ES-I3 (cell line): Measurements from ENCODE around the gene DPYSL5.

Source experiments
- H3K36me3 ChIP-seq: 2 replicates; pipeline ENCODE4 v1.6.1; 2013; ENCODE audit warnings: mild to moderate bottlenecking, low read length, control low read depth, moderate library complexity; ENCODE audit not compliant: insufficient read depth
- H3K4me1 ChIP-seq: 2 replicates; pipeline ENCODE4 v1.6.1; 2013; ENCODE audit warnings: mild to moderate bottlenecking, control low read depth, low read length; ENCODE audit not compliant: insufficient read depth
- H3K9ac ChIP-seq: 2 replicates; pipeline ENCODE4 v1.6.1; 2013; ENCODE audit warnings: low read depth, mild to moderate bottlenecking, low read length, moderate library complexity
- H3K9me3 ChIP-seq: 2 replicates; pipeline ENCODE4 v1.6.1; 2013; ENCODE audit warnings: mild to moderate bottlenecking, low read length, moderate library complexity; ENCODE audit not compliant: control insufficient read depth, insufficient read depth

DPYSL5 gene

GRCh38 chr2:26897807-26898479 is 50.0 kb downstream of the DPYSL5 start:
- H3K9ac ChIP-seq: no peak overlapping the region
- H3K4me1 ChIP-seq: no peaks in the 10 kb centered on the region
- H3K9me3 ChIP-seq: no peaks in the 10 kb centered on the region
- H3K36me3 ChIP-seq: no peaks in the 10 kb centered on the region

GRCh38 chr2:26898480-26899078 is 50.6 kb downstream of the DPYSL5 start:
- no peaks in the 10 kb centered on the region for H3K36me3 ChIP-seq
- H3K9me3 ChIP-seq: no peaks in the 10 kb centered on the region
- no peaks in the 10 kb centered on the region for H3K4me1 ChIP-seq
- H3K9ac ChIP-seq: no peak overlapping the region

- no peaks in the 10 kb centered on the region for H3K9me3 ChIP-seq
These were observed 51.7 kb downstream of the DPYSL5 start for GRCh38 chr2:26899500-26900164.

GRCh38 chr2:26900831-26901321 is 52.9 kb downstream of the DPYSL5 start:
- Histone ChIP-seq H3K4me1 (no peaks in the 10 kb centered on the region), H3K36me3 (no peaks in the 10 kb centered on the region), H3K9ac (no peak overlapping the region), H3K9me3 (no peaks in the 10 kb centered on the region)

More at GRCh38 chr2:26899500-26900164, 51.7 kb downstream of the DPYSL5 start:
- Histone ChIP-seq H3K36me3 (no peaks in the 10 kb centered on the region), H3K4me1 (no peaks in the 10 kb centered on the region), H3K9ac (no peak overlapping the region)

GRCh38 chr2:26901326-26902183 is 53.6 kb downstream of the DPYSL5 start:
- H3K36me3 ChIP-seq: no peaks in the 10 kb centered on the region
- H3K9me3 ChIP-seq: no peaks in the 10 kb centered on the region
- no peak overlapping the region for H3K9ac ChIP-seq
- no peaks in the 10 kb centered on the region for H3K4me1 ChIP-seq

- Histone ChIP-seq H3K36me3 (no peaks in the 10 kb centered on the region), H3K4me1 (no peaks in the 10 kb centered on the region), H3K9me3 (no peaks in the 10 kb centered on the region), H3K9ac (no peak overlapping the region)
These were observed 55.7 kb downstream of the DPYSL5 start for GRCh38 chr2:26903676-26904075.

GRCh38 chr2:26904839-26905238 is 56.9 kb downstream of the DPYSL5 start:
- Histone ChIP-seq H3K9ac (no peak overlapping the region), H3K36me3 (no peaks in the 10 kb centered on the region), H3K9me3 (no peaks in the 10 kb centered on the region), H3K4me1 (no peaks in the 10 kb centered on the region)

- Histone ChIP-seq H3K36me3 (no peaks in the 10 kb centered on the region), H3K9ac (no peak overlapping the region), H3K9me3 (no peaks in the 10 kb centered on the region), H3K4me1 (no peaks in the 10 kb centered on the region)
These were observed 57.6 kb downstream of the DPYSL5 start for GRCh38 chr2:26905341-26906198.

GRCh38 chr2:26907416-26907815 is 59.5 kb downstream of the DPYSL5 start:
- peaks cover 4% of the 10 kb centered on the region for H3K4me1 ChIP-seq
- H3K9me3 ChIP-seq: no peaks in the 10 kb centered on the region
- no peak overlapping the region for H3K9ac ChIP-seq
- H3K36me3 ChIP-seq: no peaks in the 10 kb centered on the region

GRCh38 chr2:26910176-26910575 is 62.2 kb downstream of the DPYSL5 start:
- Histone ChIP-seq H3K9ac (no peak overlapping the region), H3K36me3 (no peaks in the 10 kb centered on the region), H3K9me3 (no peaks in the 10 kb centered on the region), H3K4me1 (peaks cover 28% of the 10 kb centered on the region)

GRCh38 chr2:26911911-26912861 is 64.3 kb downstream of the DPYSL5 start:
- Histone ChIP-seq H3K9me3 (no peaks in the 10 kb centered on the region), H3K9ac (no peak overlapping the region), H3K4me1 (peaks cover 28% of the 10 kb centered on the region), H3K36me3 (no peaks in the 10 kb centered on the region)

- Histone ChIP-seq H3K9me3 (no peaks in the 10 kb centered on the region), H3K36me3 (no peaks in the 10 kb centered on the region), H3K4me1 (peaks cover 28% of the 10 kb centered on the region), H3K9ac (no peak overlapping the region)
These were observed 65.7 kb downstream of the DPYSL5 start for GRCh38 chr2:26913606-26913998.
